ENCODE results near the gene BMERB1. TPM values are rescaled to one million over a fixed set of nuclear protein-coding genes. Genes with fewer than 3 reads are reported as not detected.

BMERB1 gene
- polyA plus RNA-seq, 1 of the 3 experiments (the other 2 are of a cell fraction) = 33.9 TPM

DNA sequence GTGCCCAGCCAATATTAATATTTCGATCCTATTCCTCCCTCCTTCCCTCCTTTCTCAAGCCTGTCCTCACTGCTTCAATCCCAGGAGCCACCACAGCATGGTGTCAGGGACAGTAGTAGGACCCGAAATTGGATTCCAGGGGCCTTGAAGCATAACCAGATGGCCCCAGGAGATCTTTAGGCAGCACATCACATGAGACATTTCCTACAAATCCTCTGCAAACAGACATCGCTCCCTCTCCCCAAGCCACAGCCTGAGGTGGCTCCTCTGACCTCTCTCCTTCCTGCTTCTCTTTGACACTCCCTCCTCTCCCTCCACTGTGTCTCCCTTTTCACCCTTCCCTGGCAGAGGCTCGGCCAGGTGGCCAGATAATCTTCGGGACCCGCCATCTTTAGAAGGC, 76.6 kb downstream of the BMERB1 start:
- Histone ChIP-seq H3K9me3 (no peaks in the 10 kb centered on the region), H2AFZ (ENCODE audit: low read depth) (no peak overlapping the region), H3F3A (replicated peaks; ENCODE audit: insufficient read depth) (no peaks in the 10 kb centered on the region), H3K79me2 (ENCODE audit: insufficient read depth) (no peaks in the 10 kb centered on the region; the same call in 1 of the 2 replicates), H3K4me1 (ENCODE audit: control insufficient read depth in 1 of 2, insufficient read depth in 2 of 2, low read depth in 1 of 2, low read length in 1 of 2) (peaks cover 7 to 11% of the 10 kb centered on the region in 2 experiments; a peak in 2 of 4 replicates), H3K27me3 (ENCODE audit: insufficient read depth) (no peaks in the 10 kb centered on the region), H3K4me3 (ENCODE audit: low read depth in 2 of 2, low read length in 1 of 2) (no peak overlapping the region), H3K27ac (ENCODE audit: low read depth in 2 of 2, low read length in 1 of 2) (no peak overlapping the region), H3K9me2 (no peaks in the 10 kb centered on the region), H3K9ac (no peak overlapping the region), H3K36me3 (replicated peaks in 1 of 2; ENCODE audit: control insufficient read depth in 1 of 2, insufficient read depth in 2 of 2, low read length in 1 of 2) (no peaks in the 10 kb centered on the region), H3K4me2 (no peak overlapping the region), H4K20me1 (ENCODE audit: insufficient read depth) (no peaks in the 10 kb centered on the region)
- ChIA-PET CTCF (interaction anchor here (0.9 to 1.7 kb wide), 2 partner anchors 39 to 83 kb away, joined by 3 to 6 read pairs; no protein-coding TSS in a partner anchor), POLR2A (no interaction called here)
- DNase-seq = no peak
- WGBS (ENCODE audit: low lambda C conversion rate) = 87% methylated on average over 6 of the region's 6 CpGs
- TF ChIP-seq CHD2 (IDR thresholded peaks at IDR 0.05; ENCODE audit: low read length, partially characterized antibody) = no peak
- TF ChIP-seq, protein P1, sequence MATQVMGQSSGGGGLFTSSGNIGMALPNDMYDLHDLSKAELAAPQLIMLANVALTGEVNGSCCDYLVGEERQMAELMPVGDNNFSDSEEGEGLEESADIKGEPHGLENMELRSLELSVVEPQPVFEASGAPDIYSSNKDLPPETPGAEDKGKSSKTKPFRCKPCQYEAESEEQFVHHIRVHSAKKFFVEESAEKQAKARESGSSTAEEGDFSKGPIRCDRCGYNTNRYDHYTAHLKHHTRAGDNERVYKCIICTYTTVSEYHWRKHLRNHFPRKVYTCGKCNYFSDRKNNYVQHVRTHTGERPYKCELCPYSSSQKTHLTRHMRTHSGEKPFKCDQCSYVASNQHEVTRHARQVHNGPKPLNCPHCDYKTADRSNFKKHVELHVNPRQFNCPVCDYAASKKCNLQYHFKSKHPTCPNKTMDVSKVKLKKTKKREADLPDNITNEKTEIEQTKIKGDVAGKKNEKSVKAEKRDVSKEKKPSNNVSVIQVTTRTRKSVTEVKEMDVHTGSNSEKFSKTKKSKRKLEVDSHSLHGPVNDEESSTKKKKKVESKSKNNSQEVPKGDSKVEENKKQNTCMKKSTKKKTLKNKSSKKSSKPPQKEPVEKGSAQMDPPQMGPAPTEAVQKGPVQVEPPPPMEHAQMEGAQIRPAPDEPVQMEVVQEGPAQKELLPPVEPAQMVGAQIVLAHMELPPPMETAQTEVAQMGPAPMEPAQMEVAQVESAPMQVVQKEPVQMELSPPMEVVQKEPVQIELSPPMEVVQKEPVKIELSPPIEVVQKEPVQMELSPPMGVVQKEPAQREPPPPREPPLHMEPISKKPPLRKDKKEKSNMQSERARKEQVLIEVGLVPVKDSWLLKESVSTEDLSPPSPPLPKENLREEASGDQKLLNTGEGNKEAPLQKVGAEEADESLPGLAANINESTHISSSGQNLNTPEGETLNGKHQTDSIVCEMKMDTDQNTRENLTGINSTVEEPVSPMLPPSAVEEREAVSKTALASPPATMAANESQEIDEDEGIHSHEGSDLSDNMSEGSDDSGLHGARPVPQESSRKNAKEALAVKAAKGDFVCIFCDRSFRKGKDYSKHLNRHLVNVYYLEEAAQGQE (IDR thresholded peaks at IDR 0.05; ENCODE audit: low read depth, low read length) = no peak
- TF ChIP-seq GATA2 (CRISPR knock-in tag; IDR thresholded peaks at IDR 0.05) = no peak
- TF ChIP-seq RAD21 (IDR thresholded peaks at IDR 0.05; ENCODE audit: low read length) = no peak
- TF ChIP-seq, protein P2, sequence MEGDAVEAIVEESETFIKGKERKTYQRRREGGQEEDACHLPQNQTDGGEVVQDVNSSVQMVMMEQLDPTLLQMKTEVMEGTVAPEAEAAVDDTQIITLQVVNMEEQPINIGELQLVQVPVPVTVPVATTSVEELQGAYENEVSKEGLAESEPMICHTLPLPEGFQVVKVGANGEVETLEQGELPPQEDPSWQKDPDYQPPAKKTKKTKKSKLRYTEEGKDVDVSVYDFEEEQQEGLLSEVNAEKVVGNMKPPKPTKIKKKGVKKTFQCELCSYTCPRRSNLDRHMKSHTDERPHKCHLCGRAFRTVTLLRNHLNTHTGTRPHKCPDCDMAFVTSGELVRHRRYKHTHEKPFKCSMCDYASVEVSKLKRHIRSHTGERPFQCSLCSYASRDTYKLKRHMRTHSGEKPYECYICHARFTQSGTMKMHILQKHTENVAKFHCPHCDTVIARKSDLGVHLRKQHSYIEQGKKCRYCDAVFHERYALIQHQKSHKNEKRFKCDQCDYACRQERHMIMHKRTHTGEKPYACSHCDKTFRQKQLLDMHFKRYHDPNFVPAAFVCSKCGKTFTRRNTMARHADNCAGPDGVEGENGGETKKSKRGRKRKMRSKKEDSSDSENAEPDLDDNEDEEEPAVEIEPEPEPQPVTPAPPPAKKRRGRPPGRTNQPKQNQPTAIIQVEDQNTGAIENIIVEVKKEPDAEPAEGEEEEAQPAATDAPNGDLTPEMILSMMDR (IDR thresholded peaks at IDR 0.05) = no peak
- no peak for TF ChIP-seq TEAD4 (IDR thresholded peaks at IDR 0.05; ENCODE audit: borderline replicate concordance, insufficient read depth)
- TF ChIP-seq POLR2AphosphoS5 (IDR thresholded peaks at IDR 0.05; ENCODE audit: low read depth, low read length) = no peak
- TF ChIP-seq EP300 (IDR thresholded peaks at IDR 0.05; ENCODE audit: borderline replicate concordance in 1 of 2, low read depth in 1 of 2, low read length in 1 of 2) = no peak
- TF ChIP-seq RCOR1 (IDR thresholded peaks at IDR 0.05; ENCODE audit: low read length) = no peak
- no peak for TF ChIP-seq YY1 (IDR thresholded peaks at IDR 0.05; ENCODE audit: low read depth)
- TF ChIP-seq RFX5 (IDR thresholded peaks at IDR 0.05; ENCODE audit: low read length) = no peak
- TF ChIP-seq SIN3A (IDR thresholded peaks at IDR 0.05; ENCODE audit: borderline replicate concordance, low read depth, low read length) = no peak
